ENCODE results near the gene MTFR1L.

The MTFR1L gene

GRCh38 chr1:25792115-25792514 lies 27.6 kb upstream of the MTFR1L start:
- DNase-seq, result no peak

- no peak for DNase-seq
These were observed 26.1 kb upstream of the MTFR1L start for GRCh38 chr1:25793585-25794170.

GRCh38 chr1:25794325-25794724 lies 25.4 kb upstream of the MTFR1L start:
- no peak for DNase-seq

- no peak for DNase-seq
These were observed 24.5 kb upstream of the MTFR1L start for GRCh38 chr1:25795211-25795610.

GRCh38 chr1:25795946-25796810 lies 23.6 kb upstream of the MTFR1L start:
- DNase-seq, result no peak

GRCh38 chr1:25796811-25797458 lies 22.8 kb upstream of the MTFR1L start:
- peak; percentile 93 for DNase-seq

- DNase-seq, result no peak
These were observed 21.8 kb upstream of the MTFR1L start for GRCh38 chr1:25797939-25798338.

GRCh38 chr1:25798666-25799351 lies 20.9 kb upstream of the MTFR1L start:
- DNase-seq, result no peak

- no peak for DNase-seq
These were observed 20.3 kb upstream of the MTFR1L start for GRCh38 chr1:25799352-25799934.

GRCh38 chr1:25799935-25800702 lies 19.6 kb upstream of the MTFR1L start, which contains the start of gene SELENON:
Gene SELENON (plus strand): TSS chr1:25800193. CDS start chr1:25800231, 38 bp downstream.
- DNase-seq, result peak; percentile 70

- DNase-seq, result no peak
These were observed 18.9 kb upstream of the MTFR1L start for GRCh38 chr1:25800703-25801377.

- no peak for DNase-seq
These were observed 16.8 kb upstream of the MTFR1L start for GRCh38 chr1:25802915-25803314.

- no peak for DNase-seq
These were observed 16.4 kb upstream of the MTFR1L start for GRCh38 chr1:25803368-25803767.

GRCh38 chr1:25804244-25804963 lies 15.3 kb upstream of the MTFR1L start:
- no peak for DNase-seq

- no peak for DNase-seq
These were observed 14.5 kb upstream of the MTFR1L start for GRCh38 chr1:25804964-25805862.

- no peak for DNase-seq
These were observed 13.9 kb upstream of the MTFR1L start for GRCh38 chr1:25805863-25806225.

GRCh38 chr1:25806418-25806817 lies 13.3 kb upstream of the MTFR1L start:
- no peak for DNase-seq

- no peak for DNase-seq
These were observed 12.0 kb upstream of the MTFR1L start for GRCh38 chr1:25807480-25808390.
